Measurements from ENCODE around the gene CPNE5. TPM values are rescaled to one million over a fixed set of nuclear protein-coding genes. Genes with fewer than 3 reads are reported as not detected.

CPNE5 gene
- polyA plus RNA-seq, 1 of the 3 experiments (the other 2 are of a cell fraction), result 0.30 TPM

- POLR2A ChIA-PET, result no interaction called here
- no peak overlapping the region for H3K9ac ChIP-seq
- no peaks in the 10 kb centered on the region for H3F3A ChIP-seq (replicated peaks; ENCODE audit: insufficient read depth)
- H4K20me1 ChIP-seq (ENCODE audit: insufficient read depth), result no peaks in the 10 kb centered on the region
- DNase-seq, result no peak
- no peak overlapping the region for H3K4me2 ChIP-seq
- H3K36me3 ChIP-seq (replicated peaks in 1 of 2; ENCODE audit: control insufficient read depth in 1 of 2, insufficient read depth in 2 of 2, low read length in 1 of 2), result no peaks in the 10 kb centered on the region
- H3K27ac ChIP-seq (ENCODE audit: low read depth in 2 of 2, low read length in 1 of 2), result no peak overlapping the region
- no peak for TF ChIP-seq TAF1 (IDR thresholded peaks at IDR 0.05; ENCODE audit: borderline replicate concordance, low read depth, low read length)
- no peak for TF ChIP-seq JUND (IDR thresholded peaks at IDR 0.05)
- no peak for TF ChIP-seq TCF12 (IDR thresholded peaks at IDR 0.05)
- no peak for TF ChIP-seq GATA2 (CRISPR knock-in tag; IDR thresholded peaks at IDR 0.05)
- TF ChIP-seq FOXM1 (IDR thresholded peaks at IDR 0.05; ENCODE audit: low read depth), result no peak
- no peak for TF ChIP-seq EZH2phosphoT487 (IDR thresholded peaks at IDR 0.05; ENCODE audit: borderline replicate concordance, low read depth)
- WGBS (ENCODE audit: low lambda C conversion rate), result 91% methylated on average over 4 of the region's 4 CpGs
- CTCF ChIA-PET, result interaction anchor here (1.7 kb wide), 1 partner anchor 21 kb away, joined by 10 read pairs; no protein-coding TSS in a partner anchor
- no peaks in the 10 kb centered on the region for H3K9me3 ChIP-seq
- no peaks in the 10 kb centered on the region for H3K9me2 ChIP-seq
- no peaks in the 10 kb centered on the region for H3K27me3 ChIP-seq (ENCODE audit: insufficient read depth)
- H2AFZ ChIP-seq (ENCODE audit: low read depth), result no peak overlapping the region
- no peaks in the 10 kb centered on the region for H3K79me2 ChIP-seq (ENCODE audit: insufficient read depth)
- H3K4me3 ChIP-seq (ENCODE audit: low read depth in 2 of 2, low read length in 1 of 2), result no peak overlapping the region
- peaks cover 0 to 12% of the 10 kb centered on the region in 2 experiments; a peak in 2 of 4 replicates for H3K4me1 ChIP-seq (ENCODE audit: control insufficient read depth in 1 of 2, insufficient read depth in 2 of 2, low read depth in 1 of 2, low read length in 1 of 2)
Measured at GRCh38 chr6:36787210-36787609, 52.0 kb downstream of the CPNE5 start.

- peaks cover 0 to 12% of the 10 kb centered on the region in 2 experiments; a peak in 2 of 4 replicates for H3K4me1 ChIP-seq (ENCODE audit: control insufficient read depth in 1 of 2, insufficient read depth in 2 of 2, low read depth in 1 of 2, low read length in 1 of 2)
- ChIA-PET CTCF (interaction anchor here (0.7 to 8.7 kb wide), 6 partner anchors 10 to 231 kb away, joined by 3 to 71 read pairs (median 11); no protein-coding TSS in a partner anchor), POLR2A (no interaction called here)
- H3K36me3 ChIP-seq (replicated peaks in 1 of 2; ENCODE audit: control insufficient read depth in 1 of 2, insufficient read depth in 2 of 2, low read length in 1 of 2), result no peaks in the 10 kb centered on the region
- H3K4me2 ChIP-seq, result no peak overlapping the region
- TF ChIP-seq CTCF (IDR thresholded peaks at IDR 0.05) (no peak), SMC3 (IDR thresholded peaks at IDR 0.05; ENCODE audit: low read depth, low read length) (no peak), PBX3 (IDR thresholded peaks at IDR 0.05) (no peak), USF2 (IDR thresholded peaks at IDR 0.05; ENCODE audit: borderline replicate concordance, low read depth, low read length) (no peak), MXI1 (IDR thresholded peaks at IDR 0.05; ENCODE audit: low read depth, low read length) (no peak), GATA2 (CRISPR knock-in tag; IDR thresholded peaks at IDR 0.05) (no peak), NFIC (IDR thresholded peaks at IDR 0.05; ENCODE audit: borderline replicate concordance) (no peak), POLR2AphosphoS5 (IDR thresholded peaks at IDR 0.05; ENCODE audit: low read depth, low read length) (no peak), FOXM1 (IDR thresholded peaks at IDR 0.05; ENCODE audit: low read depth) (no peak), GABPA (IDR thresholded peaks at IDR 0.05; ENCODE audit: low read depth) (no peak), TAF1 (IDR thresholded peaks at IDR 0.05; ENCODE audit: borderline replicate concordance, low read depth, low read length) (no peak)
- H3K4me3 ChIP-seq (ENCODE audit: low read depth in 2 of 2, low read length in 1 of 2), result no peak overlapping the region
- no peak overlapping the region for H3K9ac ChIP-seq
- no peaks in the 10 kb centered on the region for H3K9me2 ChIP-seq
- H3F3A ChIP-seq (replicated peaks; ENCODE audit: insufficient read depth), result no peaks in the 10 kb centered on the region
- no peak overlapping the region for H3K27ac ChIP-seq (ENCODE audit: low read depth in 2 of 2, low read length in 1 of 2)
- H2AFZ ChIP-seq (ENCODE audit: low read depth), result no peak overlapping the region
- H3K79me2 ChIP-seq (ENCODE audit: insufficient read depth), result no peaks in the 10 kb centered on the region
- DNase-seq, result no peak
- no peaks in the 10 kb centered on the region for H4K20me1 ChIP-seq (ENCODE audit: insufficient read depth)
- no peaks in the 10 kb centered on the region for H3K9me3 ChIP-seq
- H3K27me3 ChIP-seq (ENCODE audit: insufficient read depth), result no peaks in the 10 kb centered on the region
- 64% methylated on average over 6 of the region's 6 CpGs for WGBS (ENCODE audit: low lambda C conversion rate)
Measured at GRCh38 chr6:36786055-36786675, 53.1 kb downstream of the CPNE5 start.
